GM12801 (cell line): ENCODE results near the gene HCN2.

ENCODE experiments used
- CTCF ChIP-seq: IDR thresholded peaks from one replicate; pipeline ENCODE4 v1.5.1; 2011; ENCODE audit warnings: control low read depth; ENCODE audit not compliant: insufficient read length; ENCODE audit errors: extremely low read depth

The HCN2 gene

DNA sequence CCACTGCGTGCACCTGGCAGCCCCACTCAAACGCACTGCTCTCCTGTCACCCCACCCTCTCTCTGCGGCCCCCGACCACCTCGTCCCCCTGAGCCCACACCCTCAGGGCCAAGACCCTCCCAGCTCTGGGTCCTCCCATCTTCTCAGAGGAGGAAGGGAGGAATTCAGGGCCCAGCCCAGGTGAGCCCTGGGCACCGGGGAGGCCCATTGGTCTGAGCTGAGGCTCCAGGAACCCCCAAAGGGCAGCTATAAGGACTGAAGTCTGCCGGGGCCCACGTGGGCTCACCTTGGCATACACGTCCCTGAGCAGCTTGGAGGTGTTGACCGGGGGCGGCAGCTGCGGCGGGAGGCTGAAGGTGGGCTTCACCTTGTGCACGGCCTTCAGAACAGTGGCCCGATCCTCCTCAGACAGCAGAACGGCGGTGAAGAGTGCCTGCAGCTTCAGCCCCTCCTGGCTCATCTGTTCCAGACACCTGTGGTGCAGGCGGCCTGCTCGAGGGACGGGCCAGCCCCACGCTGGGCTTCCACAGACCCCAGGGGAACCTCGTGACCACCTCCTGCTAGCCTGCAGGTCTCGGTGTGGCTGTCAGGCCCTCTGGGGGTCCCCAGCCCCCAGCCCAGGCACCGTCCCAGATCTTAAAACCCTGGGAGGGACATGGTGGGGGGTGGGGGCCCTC, 34.9 kb downstream of the HCN2 start:
- no peak for TF ChIP-seq CTCF

GRCh38 chr19:625257-625656, 35.6 kb downstream of the HCN2 start:
- no peak for TF ChIP-seq CTCF

DNA sequence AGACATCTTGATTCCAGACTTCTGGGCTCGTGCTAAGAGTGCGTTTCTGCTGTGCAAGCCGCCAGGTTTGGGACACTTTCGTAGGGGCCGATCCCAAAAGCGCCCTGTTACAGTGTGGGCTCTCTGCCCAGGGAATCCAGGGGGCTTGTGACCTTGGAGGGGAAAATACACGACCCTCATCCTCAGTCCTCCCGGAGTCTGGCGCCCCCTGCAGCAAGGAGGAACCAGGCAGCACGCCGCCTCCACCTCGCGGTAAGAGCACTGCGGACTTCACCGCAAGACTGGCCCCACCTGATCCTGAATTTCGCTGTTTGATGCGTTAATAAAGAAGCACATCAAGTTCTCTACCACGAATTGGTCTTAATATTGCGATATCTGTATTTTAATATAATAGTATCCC, 38.5 kb downstream of the HCN2 start:
- no peak for TF ChIP-seq CTCF

- TF ChIP-seq CTCF: no peak
These were observed 40.5 kb downstream of the HCN2 start for GRCh38 chr19:629961-630714.

DNA sequence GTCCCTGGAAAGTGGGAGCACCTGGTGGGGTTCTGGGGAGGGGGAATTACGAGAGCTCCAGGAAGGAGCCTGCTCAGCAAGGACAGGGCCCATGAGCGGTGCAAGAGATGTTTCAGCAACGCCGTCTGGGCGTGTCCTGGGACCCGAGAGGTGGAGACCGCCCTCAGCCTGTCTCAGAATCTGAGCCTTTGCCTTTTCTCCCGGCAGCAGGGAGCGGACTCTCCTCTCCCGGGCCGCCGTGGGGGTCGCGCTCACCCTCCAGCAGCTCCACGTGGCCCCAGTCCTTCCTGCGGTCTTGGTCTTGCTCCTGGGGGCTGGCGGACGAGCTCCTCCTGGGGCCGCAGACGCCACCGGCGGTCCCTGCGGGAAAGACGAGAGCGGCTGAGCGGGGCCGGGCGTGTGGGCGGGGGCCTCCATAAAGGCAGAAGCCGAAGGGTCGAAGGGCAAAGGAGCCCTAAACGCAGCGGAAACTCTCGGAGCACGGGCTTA, 42.9 kb downstream of the HCN2 start:
- TF ChIP-seq CTCF: no peak

GRCh38 chr19:633068-633785, 43.5 kb downstream of the HCN2 start, which contains the start of gene POLRMT:
Gene POLRMT, minus strand, starts transcription at chr19:633537. Its CDS starts 25 bp downstream, at chr19:633512.
- TF ChIP-seq CTCF: no peak
